Uterus (tissue), 4 donors: ENCODE data around the gene GRIN2C. TPM values are rescaled to one million over a fixed set of nuclear protein-coding genes. Genes with fewer than 3 reads are reported as not detected.

Experiments
- DNase-seq, 2 donors: peaks; one replicate each; pipeline ENCODE4 v3.0.0-alpha.2; 2019 to 2020
- H3K27ac ChIP-seq, 2 donors: fragments of 200-600 bp; sonication (generic); 1 replicate in 1 of 2; 2 replicates in 1 of 2; pipeline ENCODE4 v1.5.1; 2016 to 2018
- H3K27me3 ChIP-seq, 2 donors: fragments of 200-600 bp; sonication (generic); one replicate each; pipeline ENCODE4 v1.5.1; 2018 to 2019; ENCODE audit warnings: control low read depth in 1 of 2
- H3K36me3 ChIP-seq, 2 donors: fragments of 200-600 bp; sonication (generic); one replicate each; pipeline ENCODE4 v1.5.1; 2019; ENCODE audit warnings: control low read depth in 1 of 2
- H3K4me1 ChIP-seq, 2 donors: fragments of 200-600 bp; sonication (generic); one replicate each; pipeline ENCODE4 v1.5.1; 2018 to 2019; ENCODE audit warnings: control low read depth in 1 of 2
- H3K4me3 ChIP-seq, 2 donors: fragments of 200-600 bp; sonication (generic); 1 replicate in 1 of 2; 2 replicates in 1 of 2; pipeline ENCODE4 v1.5.1; 2018 to 2019; ENCODE audit warnings: mild to moderate bottlenecking in 1 of 2
- H3K9me3 ChIP-seq, 2 donors: fragments of 200-600 bp; sonication (generic); one replicate each; pipeline ENCODE4 v1.5.1; 2019; ENCODE audit warnings: control low read depth in 1 of 2
- CTCF ChIP-seq, 4 experiments: fragments of 200-600 bp in 2 of 4; fragments of 450-650 bp in 2 of 4; sonication (generic) in 2 of 4; IDR thresholded peaks; one replicate each; pipeline ENCODE4 v1.5.1; 2016 to 2019; ENCODE audit warnings: antibody characterized with exemption in 4 of 4, mild to moderate bottlenecking in 2 of 4, moderate library complexity in 1 of 4
- POLR2A ChIP-seq, 2 donors: fragments of 450-650 bp; IDR thresholded peaks; one replicate each; pipeline ENCODE4 v1.6.1; 2016; ENCODE audit warnings: antibody characterized with exemption in 2 of 2, mild to moderate bottlenecking in 1 of 2, moderate library complexity in 1 of 2
- intact Hi-C: fragments of 100-400 bp; cut with DNase I; formaldehyde crosslinking; loops from one replicate; pipeline ENCODE4 v1.15.1; 2023; ENCODE audit warnings: low total_unique reads
- total RNA-seq, 4 donors: library from RNA; depleted of rRNA in 3 of 4; stranded (reverse); fragments of >200 nt in 3 of 4; gene quantifications; one replicate each; pipeline versions ENCODE4 v1.1.0 to v1.2.4, GENCODE V29; 2014 to 2023
- donor health status: DM: yes; HTN: yes; CAD: no.

GRIN2C gene
- total RNA-seq, 4 donors from 2014 or later = 0.55 to 0.90 TPM; not detected in 2

DNA sequence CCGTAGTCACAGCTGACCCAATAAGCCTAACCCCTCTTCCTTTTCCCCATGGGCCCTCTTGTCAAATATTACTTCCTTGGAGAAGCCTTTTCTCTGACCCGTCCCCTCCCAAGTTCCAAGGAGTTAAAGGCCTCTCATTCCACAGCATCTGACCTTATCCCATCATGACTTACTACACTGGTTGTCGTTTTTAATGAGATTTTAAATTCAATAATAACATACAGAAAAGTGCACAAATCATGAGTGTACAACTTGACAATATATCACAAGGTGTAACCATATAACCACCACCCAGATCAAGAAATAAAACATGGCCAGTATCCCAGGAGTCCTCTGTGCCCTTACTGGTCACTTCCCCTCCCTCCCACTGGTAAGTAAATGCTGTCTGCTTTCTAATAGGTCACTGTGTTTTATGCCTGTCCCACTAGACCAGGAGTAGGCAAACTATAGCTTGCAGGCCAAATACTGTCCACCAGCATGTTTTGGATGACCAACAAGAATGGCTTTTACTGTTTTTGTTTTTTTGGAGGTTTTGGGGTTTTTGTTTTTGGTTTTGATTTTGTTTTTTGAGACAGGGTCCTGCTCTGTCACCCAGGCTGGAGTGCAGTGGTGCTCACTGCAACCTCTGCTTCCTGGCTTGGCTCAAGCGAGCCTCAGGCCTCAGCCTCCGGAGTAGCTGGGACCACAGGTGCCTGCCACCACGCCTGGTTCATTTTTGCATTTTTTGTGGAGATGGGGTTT lies 14.4 kb upstream of the GRIN2C start:
- DNase-seq = no peak
- peaks cover 3 to 13% of the 10 kb centered on the region in 2 donors for H3K4me1 ChIP-seq
- H3K9me3 ChIP-seq = no peaks in the 10 kb centered on the region
- H3K27ac ChIP-seq = peak overlapping the region; percentile 78 to 93
- intact Hi-C loops = no loop called here
- TF ChIP-seq POLR2A (IDR thresholded peaks at IDR 0.05) = no peak
- no peak for TF ChIP-seq CTCF (IDR thresholded peaks at IDR 0.05)
- H3K27me3 ChIP-seq = no peaks in the 10 kb centered on the region
- peak overlapping the region; percentile 53 to 69 for H3K4me3 ChIP-seq
- H3K36me3 ChIP-seq = no peaks in the 10 kb centered on the region

DNA sequence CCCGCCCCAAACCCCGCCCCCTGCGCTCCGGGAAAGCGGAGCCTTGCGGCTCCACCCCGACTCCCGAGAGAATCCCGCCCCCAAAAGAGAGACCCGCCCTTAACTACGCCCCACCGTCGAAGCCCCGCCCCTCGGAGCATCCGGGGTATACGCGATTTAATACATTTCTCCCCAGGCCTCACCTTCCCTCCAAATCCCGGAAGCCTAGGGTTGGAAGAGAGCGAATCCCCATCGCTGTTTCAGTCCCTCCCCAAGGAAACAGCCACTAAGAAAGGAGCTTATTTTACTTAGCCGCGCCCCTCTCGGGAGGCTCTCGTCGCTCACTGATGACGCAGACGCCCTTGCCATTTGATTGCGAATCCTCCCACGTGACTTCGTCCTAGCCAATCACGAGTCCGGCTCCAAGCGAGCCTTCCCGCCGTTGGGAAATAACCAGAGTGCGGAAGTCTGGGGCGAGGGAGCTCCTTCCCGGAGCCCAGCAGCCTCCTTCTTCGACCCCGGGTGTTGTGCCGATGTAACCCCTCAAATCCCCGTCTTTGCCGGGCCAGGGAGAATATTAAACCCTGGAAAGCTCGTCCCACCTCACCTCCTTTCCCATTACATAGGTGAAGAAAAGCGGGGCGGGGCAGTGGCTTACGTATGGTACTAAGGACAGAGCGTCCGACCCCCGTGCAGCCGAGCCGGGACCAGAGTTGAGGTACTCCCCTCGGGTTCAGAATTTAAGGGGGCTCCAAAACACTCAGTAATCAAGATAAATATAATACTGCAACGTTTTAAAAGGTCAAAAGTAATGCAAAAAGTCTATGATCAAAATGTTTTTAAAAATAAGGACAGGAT lies 13.6 kb upstream of the GRIN2C start:
- Histone ChIP-seq H3K4me1 (peaks cover 3 to 13% of the 10 kb centered on the region in 2 donors), H3K4me3 (peak overlapping the region; percentile 65 to 69), H3K27ac (peak overlapping the region; percentile 78 to 93), H3K27me3 (no peaks in the 10 kb centered on the region), H3K9me3 (no peaks in the 10 kb centered on the region), H3K36me3 (no peaks in the 10 kb centered on the region)
- peak; percentile 100 for DNase-seq
- TF ChIP-seq POLR2A (IDR thresholded peaks at IDR 0.05) (peak; percentile 88 to 94), CTCF (IDR thresholded peaks at IDR 0.05) (peak in 1 of 4 experiments; percentile 42)
- intact Hi-C loops = no loop called here

- H3K27me3 ChIP-seq = no peaks in the 10 kb centered on the region
- no peaks in the 10 kb centered on the region for H3K9me3 ChIP-seq
- peaks cover 3 to 13% of the 10 kb centered on the region in 2 donors for H3K4me1 ChIP-seq
- peak within 1 kb of the TSS; percentile 78 to 93 for H3K27ac ChIP-seq
- intact Hi-C loops = no loop called here
- DNase-seq = no peak
- H3K36me3 ChIP-seq = no peaks in the 10 kb centered on the region
- TF ChIP-seq CTCF (IDR thresholded peaks at IDR 0.05) (no peak), POLR2A (IDR thresholded peaks at IDR 0.05) (peak; percentile 59 to 74)
- peak within 1 kb of the TSS; percentile 65 to 69 for H3K4me3 ChIP-seq
Measured at GRCh38 chr17:74872313-74873036, 12.8 kb upstream of the GRIN2C start, which contains the start of gene FDXR. TSS of gene FDXR (minus strand) at chr17:74872994. CDS start at chr17:74872944, 50 bp downstream.

DNA sequence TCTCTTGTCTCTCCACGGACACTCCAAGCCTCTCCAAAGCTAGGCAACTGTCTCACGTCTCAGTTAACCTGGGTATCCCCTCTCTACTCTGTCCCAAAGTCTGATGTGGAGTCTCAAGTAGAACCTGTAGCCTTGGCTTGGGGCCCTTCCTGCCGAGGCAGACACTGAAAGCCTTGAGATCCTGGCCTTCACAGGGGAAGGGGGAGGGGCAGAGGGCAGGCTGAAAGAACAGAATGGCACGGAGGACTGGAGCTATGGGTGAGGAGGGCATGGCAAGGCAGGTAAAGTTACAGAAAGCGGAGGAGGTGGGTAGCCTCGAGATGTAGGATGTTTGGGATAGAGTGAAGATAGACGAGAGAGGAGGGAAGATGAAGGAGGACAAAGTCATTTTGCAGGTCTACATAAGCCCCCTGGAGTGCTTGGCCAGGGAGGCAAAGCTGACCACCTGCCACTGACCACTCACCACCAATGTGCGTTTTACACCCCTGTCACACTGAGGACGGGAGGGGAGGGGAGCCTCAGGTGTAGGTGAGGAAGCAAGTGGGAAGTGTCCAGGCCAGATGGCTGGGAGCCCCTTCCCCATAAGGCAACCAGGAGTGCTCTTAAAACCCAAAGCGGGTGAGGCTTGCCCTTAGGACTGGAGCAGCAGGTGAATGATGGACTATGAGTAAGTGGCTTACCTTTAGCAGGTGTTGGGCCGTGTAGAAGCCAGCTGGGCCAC lies 11.8 kb upstream of the GRIN2C start:
- H3K4me3 ChIP-seq = no peak overlapping the region
- no peaks in the 10 kb centered on the region for H3K27me3 ChIP-seq
- peaks cover 3 to 13% of the 10 kb centered on the region in 2 donors for H3K4me1 ChIP-seq
- intact Hi-C loops = no loop called here
- no peaks in the 10 kb centered on the region for H3K36me3 ChIP-seq
- no peak for TF ChIP-seq CTCF (IDR thresholded peaks at IDR 0.05)
- no peak for TF ChIP-seq POLR2A (IDR thresholded peaks at IDR 0.05)
- no peak for DNase-seq
- no peaks in the 10 kb centered on the region for H3K9me3 ChIP-seq
- H3K27ac ChIP-seq = no peak overlapping the region
